GDM1 (cell line): ENCODE measurements around the gene KRT20.

ENCODE experiments used
- DNase-seq: peaks from one replicate; lab custom pipeline; 2025; lab: John Stamatoyannopoulos, UW

Gene KRT20

DNA sequence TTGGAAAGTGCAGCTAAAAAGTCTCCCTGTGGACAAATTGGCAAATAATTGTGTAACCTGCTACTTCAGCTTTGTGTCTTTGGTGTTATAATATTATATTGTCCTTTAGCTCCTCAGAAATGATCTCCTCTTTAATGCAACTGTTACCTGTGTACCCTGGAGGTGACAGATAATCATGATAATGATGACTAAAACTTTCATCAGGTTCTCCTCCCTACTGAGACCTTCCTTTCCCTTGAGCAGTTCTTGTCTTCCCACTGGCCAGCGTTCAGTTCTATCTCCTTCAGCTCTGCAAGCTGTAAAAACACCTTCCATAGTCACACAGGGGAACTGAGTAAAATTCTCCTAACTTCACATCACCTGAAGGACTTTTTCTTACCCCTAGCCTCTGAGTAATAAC is 32.7 kb downstream of the KRT20 start:
- no peak for DNase-seq

DNA sequence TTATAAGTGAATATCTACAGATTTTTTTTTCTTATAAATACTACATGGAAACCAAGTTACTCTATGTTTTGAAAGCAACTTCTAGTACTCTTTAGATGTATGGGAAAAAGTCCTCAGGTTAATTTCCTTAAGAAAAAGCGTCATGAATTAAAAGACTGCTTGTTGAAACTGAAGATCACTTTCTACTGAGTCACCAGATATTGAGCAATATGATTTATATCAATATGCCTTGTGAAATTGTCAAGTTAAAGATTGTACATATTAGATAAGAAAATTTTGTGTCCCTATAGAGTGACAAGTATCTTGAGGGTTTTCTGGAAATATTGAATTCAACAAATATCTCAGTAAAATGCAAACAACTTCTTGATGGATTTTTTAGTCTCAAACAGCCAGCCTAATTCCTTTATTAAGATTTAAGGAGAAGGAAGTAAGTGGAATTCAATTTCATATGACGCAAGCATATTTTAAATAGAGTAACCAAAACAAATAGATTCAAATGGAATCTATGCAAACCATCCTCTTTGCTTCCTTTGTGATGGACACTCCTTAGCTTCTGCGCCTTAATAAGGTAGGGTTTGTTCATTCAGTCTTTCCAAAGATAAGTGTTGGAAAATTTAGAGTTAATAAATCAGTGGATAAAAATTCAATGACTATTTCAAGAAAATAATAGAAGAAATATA is 34.6 kb downstream of the KRT20 start:
- DNase-seq = no peak

DNA sequence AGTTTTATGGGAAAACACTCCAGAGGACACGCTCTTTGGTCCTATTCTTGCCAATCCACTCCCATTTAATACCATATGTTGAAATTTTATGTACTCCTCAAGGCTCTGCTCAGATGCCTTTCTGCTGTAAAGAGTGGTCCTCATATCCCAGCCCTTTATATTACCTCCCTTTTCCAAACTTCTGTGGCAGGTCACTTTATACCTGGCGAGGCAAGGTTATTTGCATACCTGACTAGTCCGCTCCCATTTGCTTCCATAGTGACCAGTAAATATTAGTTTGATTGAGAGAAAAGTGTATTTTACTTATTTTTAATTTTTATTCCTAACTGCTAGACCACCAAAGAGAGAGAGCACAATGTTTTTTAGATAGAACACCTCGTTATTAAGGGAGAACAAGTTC is 35.3 kb downstream of the KRT20 start:
- DNase-seq = no peak

- DNase-seq = no peak
Measured at GRCh38 chr17:40848583-40849235, 36.3 kb downstream of the KRT20 start.

DNA sequence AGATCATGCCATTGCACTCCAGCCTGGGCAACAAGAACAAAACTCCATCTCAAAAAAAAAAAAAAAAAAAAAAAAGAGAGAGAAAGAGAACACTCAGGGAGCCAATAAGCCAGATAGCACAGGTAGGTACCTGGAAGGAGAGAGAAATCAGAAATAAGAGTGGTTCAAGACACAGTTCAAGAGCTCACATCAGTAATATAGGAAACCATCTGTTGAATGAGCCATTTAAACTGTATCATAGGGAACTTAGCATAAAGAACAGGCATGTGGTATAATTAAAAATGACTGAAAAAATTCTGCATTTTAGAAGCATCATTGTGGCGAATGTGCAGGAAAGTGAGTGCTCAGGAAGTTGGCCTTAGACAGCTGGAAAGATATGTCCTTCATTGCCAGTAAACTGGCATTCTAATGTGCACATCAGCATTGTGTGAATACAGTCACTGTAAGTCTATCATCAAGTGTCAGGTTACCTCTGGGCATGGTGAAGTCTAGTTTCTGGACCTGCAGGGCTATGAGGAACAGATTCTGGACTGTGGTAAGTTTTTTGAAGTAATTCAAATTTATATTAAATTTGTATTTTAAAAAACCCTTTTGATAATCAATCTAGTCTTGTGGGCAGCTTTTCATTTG is 38.4 kb downstream of the KRT20 start:
- DNase-seq = no peak

GRCh38 chr17:40844671-40845107 is 40.4 kb downstream of the KRT20 start:
- no peak for DNase-seq

DNA sequence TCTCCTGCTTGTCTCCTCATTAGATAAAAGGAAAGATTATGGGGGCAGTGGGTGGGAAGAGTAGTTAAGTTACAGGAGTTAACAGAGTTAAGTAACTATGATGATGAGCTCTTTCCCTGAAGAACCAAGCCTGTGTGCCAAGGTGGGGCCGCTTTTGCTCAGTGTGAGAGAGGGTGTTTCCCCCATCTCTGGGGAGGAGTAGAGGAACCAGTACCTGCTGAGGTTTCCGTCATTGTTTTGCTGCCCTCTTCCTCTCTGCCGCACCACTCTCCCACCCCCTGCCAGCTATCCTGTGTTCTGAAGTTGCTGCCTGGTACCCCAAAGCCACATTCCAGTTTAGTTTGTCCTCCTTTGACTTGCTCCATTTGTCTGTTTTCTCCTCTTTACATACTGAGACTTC is 41.8 kb downstream of the KRT20 start:
- DNase-seq = no peak

DNA sequence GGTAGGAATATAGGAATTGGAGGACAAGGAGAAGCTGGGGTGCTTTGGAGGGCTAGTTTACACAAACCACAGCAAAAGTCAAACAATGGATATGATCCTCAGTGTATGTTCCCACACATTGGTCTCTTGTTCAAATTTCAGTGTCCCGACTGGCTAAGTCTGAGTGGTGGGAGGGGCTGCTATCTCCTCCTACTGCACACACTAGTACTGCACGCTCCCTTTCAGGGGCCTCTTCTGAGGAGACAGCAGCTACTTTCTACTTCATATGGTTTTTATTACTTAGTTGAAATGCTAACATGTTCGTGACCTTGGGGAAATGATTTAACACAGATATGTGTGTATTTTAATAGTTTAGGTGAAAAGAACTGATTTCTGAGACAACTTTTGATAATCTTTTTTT is 43.8 kb downstream of the KRT20 start:
- DNase-seq = no peak

DNA sequence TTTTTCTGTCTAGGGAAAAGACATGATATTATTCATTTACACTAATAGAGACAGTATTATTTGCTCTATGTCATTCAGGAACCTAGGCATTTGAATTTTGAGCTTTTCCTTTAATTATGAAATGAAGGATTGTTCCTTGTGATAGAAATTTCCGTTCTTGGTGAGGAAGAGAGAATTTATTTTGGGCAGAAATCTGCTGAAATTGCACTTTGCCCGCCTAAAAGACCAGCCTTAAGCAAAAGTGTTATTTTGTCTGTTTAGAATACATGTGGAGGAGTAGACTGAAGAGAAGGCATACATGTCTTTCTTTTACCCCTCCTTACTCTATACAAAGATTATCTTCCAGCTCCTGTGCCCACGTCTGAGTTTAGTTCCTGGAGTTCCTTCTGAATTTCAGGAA is 45.8 kb downstream of the KRT20 start:
- DNase-seq = no peak

DNA sequence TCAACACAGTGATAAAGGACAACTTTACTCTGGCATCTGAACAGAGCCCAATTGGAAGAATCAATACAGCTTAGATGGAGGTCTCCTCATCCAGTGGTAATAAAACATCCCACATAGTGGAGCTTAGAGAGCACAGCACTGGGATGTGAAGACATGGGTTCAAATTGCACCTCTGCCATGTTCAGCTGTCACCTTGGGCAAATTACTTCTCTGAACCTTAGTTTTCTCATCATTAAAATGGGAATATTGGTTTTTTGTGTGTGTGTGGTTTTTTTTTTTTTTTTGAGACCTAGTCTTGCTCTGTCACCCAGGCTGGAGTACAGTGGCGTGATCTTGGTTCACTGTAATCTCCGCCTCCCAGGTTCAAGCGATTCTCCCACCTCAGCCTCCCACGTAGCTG is 49.0 kb downstream of the KRT20 start:
- DNase-seq = no peak

DNA sequence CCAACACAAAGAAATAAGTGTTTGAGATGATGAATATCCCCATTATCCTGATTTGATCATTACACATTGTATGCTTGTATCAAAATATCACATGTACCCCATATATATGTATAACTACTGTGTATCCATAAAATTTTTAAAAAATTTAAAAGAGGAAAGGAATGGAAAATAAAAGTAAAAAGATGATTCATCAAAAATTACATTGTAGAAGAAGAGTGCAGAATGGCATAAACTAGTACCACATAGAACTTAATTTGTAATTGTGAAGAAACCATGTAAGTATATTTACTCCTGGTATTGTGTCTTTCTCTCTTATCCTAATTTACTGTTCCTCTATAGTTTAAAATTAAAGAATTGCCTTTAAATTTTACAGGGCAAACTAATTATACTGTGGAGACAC is 51.2 kb downstream of the KRT20 start:
- no peak for DNase-seq

DNA sequence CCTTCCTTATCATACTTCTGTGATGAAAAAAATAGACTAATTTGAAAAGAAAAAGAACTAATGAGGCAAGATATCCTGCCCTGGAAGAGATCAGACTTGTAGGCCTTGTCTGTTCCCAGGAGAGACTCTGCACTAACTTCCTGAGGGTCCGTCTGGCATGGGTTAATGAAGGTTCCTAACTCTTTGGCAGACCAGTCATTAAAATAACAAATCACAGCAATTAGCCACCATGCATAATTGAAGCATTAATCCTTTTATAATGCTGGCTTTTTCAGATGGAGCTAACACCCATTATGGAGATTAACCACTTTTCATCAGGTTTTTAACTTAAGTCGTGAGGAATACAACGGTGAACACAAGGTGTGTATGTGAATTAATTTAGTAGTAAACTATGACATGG is 52.2 kb downstream of the KRT20 start:
- no peak for DNase-seq

GRCh38 chr17:40830085-40830776 is 54.8 kb downstream of the KRT20 start:
- no peak for DNase-seq

DNA sequence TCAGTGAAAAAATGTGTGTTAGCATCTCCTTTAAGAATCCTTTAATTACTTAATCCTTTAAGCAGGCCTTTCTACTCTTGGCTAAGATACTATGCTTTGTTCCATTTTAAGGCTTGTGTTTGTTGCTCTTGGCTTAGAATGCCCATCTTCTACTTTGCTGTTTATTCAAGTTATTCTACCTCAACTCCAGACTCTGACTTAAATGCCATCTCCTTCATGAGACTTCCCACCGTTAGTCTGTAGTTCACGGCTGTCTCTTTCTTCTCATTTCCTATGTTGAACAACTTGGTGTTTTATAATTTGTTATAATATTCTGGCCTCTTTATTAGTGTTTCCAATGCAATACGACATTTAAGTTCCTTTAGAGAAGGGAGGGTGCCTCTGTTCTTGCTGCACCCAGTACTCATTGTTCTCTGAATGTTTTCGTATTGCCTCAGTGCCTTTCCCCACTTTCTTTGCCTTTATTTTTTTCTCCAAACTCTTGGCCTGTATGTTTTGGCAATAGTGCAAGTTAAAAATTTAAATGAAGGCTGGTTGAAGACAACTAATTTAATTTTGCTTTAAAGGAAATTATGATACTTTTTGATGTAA is 56.5 kb downstream of the KRT20 start:
- no peak for DNase-seq

- DNase-seq = no peak
Measured at GRCh38 chr17:40827746-40828453, 57.1 kb downstream of the KRT20 start.
